ENCODE results near the gene ANKRD2.
"Not testable (repeated sequence)": the region's sequence is repeated elsewhere in the genome, so short reads cannot be mapped to it uniquely, and the experiment has no call there.

ANKRD2 gene, protein sequence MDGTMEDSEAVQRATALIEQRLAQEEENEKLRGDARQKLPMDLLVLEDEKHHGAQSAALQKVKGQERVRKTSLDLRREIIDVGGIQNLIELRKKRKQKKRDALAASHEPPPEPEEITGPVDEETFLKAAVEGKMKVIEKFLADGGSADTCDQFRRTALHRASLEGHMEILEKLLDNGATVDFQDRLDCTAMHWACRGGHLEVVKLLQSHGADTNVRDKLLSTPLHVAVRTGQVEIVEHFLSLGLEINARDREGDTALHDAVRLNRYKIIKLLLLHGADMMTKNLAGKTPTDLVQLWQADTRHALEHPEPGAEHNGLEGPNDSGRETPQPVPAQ

DNA sequence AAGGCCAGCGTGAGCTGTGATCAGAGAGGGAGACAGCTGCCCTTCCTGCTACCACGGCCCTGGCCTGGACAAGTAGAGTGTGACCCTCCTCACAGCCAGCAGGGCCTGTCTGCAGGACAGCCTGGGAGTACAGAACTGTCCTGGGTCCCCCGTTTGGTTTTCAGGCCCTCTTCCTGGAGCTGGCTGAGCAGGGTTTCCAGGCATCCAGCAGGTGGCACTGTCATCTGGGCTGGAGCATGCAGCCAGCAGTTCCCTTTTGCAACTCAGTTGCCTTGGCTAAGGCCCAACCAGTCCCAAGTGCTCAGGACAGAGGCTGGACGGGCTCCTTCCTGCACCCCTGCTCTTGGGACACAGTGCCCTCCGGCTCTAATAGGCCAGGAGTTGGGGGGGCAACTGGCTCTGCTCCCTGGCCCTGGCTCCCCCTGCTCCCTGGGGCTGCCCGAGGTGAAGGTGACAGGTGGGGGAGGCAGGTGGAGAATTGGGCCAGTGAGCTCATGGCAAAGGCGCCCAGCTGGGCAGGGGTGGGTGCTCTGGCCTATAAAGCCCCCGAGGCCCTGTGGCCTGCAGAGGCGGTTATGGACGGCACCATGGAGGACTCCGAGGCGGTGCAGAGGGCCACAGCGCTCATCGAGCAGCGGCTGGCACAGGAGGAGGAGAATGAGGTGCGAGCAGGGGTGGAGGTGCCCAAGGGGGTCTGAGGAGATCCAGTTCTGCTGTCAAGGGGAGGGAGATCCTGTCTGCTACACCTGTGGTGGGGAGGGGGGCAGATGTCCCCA is at the start of gene ANKRD2:
ANKRD2 (plus strand) TSS at position 566 of the 776 bp plus-strand sequence; CDS start at position 576, 10 bp downstream.
- peak; percentile 86 for DNase-seq

- DNase-seq = no peak
These were observed 49.6 kb upstream of the ANKRD2 start for GRCh38 chr10:97522937-97523336.

GRCh38 chr10:97525086-97525485 is 47.5 kb upstream of the ANKRD2 start:
- no peak for DNase-seq

- DNase-seq = no peak
These were observed 46.9 kb upstream of the ANKRD2 start for GRCh38 chr10:97525683-97526110.

DNA sequence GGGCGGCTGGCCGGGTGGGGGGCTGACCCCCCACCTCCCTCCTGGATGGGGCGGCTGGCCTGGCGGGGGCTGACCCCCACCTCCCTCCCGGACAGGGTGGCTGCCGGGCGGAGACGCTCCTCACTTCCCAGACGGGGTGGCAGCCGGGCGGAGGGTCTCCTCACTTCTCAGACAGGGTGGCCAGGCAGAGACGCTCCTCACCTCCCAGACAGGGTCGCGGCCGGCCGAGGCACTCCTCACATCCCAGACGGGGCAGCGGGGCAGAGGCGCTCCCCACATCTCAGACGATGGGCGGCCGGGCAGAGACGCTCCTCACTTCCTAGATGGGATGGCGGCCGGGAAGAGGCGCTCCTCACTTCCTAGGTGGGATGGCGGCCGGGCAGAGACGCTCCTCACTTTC is 43.7 kb upstream of the ANKRD2 start:
- not testable (repeated sequence) for DNase-seq

DNA sequence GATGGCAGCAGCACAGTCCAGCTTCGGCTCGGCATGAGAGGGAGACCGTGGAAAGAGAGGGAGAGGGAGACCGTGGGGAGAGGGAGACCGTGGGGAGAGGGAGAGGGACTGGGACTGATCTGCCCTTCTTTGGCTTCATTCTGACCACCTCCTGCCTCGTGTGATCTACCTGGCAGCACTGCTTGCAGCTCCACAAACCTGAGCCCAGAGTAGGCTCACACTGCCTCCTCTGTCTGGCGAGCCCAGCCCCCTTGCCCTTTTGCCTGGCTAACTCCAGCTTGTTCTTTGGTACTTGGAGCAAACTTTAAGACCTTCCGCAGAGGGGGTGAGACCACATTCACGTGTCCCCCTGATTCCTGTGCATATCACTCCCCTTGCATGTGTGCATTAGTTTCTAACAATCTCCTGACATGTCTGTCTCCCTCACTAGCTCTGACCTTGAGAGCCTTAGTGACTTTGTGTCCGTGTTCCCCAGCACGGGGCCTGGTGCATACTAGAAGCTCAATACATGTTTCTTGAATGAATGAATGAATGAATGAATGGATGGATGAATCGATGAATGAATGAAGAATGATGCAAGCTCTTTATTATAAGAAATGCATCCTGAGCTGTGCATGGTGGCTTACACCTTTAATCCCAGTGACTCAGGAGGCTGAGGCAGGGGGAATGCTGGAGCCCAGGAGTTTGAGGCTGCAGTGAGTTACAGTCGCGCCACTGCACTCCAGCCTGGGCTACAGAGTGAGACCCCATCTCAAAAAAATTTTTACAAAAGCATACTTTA is 42.7 kb upstream of the ANKRD2 start:
- DNase-seq = no peak

DNA sequence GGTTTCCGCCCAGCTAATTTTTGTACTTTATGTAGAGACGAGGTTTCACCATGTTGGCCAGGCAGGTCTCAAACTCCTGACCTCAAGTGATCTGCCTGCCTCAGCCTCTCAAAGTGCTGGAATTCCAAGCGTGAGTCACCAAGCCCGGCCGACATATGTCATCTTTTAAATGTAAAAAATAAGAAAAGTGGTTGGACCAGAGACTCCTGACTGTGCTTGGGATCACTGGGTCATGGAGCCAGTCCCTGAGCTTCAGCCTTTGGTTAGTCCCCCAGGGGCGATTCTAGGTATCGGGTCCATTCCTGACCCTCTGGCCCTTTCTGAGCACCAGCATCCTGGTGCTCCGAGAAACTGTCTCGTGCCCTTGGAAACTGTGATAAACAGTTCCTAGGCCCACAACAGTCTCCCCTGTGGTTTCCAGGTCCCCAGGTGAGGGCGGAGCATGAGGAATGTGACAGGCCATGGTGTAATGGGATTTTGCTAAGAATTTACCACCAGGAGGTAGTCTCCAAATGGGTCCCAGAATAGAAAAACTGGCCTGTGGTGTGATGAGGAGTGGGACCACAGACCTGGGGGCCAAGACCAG is 41.1 kb upstream of the ANKRD2 start:
- DNase-seq = no peak

DNA sequence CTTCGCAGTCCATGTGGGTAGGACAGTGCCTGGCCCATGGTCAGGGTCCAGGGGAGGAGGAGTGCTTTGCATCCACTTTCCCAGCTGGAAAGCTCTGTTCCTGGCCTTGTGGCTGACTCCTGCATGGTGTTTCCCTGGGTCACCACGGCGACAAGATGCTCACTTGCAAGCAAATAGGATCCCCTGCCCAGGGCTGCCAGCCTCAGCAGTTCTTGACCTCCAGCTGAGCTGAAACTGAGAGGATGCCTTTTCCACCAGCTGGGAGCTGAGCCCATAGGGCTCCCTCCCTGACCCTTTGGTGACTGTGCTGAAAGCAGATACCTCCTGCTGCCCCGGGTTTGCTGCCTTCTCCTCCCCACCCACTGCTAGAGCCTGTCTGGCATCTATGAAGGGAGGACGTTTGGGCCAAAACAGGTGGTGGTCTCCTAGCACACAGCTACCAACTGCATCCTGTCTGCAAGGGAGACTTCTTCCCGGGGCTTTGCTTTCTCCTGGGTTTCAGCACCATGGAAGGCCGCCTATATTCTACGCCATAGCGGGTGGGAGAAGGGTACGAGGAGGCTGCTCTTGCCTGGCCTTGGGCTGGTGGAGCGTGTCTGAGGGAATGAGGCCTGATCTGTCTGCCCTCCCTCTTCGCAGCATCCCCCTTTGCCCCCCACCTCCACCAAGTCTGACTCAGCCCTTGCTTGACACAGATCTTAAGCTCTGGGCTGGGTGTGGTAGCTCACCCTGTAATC is 39.5 kb upstream of the ANKRD2 start:
- DNase-seq = no peak

DNA sequence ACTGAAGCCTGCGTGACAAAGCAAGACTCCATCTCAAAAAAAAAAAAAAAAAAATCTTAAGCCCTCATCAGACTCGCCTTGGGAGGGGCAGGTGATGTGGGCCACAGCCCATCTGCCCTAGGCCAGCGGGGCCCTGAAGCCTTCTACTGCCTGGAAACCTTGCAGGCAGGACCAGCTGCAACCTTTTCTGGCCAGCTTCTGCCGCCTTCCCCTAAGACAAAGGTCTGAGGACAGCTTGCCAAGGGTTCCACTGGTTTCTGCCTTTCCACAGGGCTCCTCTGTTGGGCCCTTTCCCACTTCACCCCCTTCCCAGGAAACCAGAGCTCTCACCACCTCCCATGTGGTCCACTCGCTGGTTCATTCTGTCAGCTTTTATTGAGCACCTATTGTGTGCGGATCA is 38.7 kb upstream of the ANKRD2 start:
- no peak for DNase-seq

DNA sequence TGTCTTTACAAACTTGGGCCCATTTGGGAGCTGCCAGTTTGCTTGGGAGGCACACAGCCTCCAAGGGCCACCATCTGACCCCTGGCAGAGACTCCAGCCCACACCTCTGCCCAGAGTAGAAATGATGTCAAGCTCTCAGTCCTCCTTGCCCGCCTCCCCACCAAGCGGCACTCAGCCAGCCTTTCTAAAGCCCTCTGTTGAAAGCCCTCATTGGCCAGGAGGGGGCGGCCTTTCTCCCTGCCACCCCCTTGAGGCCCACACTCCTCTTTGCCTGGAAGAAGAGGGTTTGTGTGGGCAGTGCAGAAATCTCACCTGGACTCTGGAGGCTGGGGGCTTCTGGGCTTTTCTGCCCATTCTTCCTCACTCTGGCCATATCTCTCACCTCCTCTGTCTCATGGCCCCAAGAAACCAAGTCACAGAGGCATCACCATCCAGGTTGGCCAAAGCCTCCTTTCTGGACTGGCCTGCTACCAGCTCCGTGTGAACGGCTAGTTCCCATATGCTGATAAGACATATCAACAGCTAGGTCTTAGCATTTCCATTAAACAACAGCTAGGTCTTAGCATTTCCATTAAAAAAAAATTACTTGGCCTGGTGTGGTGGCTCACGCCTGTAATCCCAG is 37.7 kb upstream of the ANKRD2 start:
- peak; percentile 50 for DNase-seq

GRCh38 chr10:97537186-97537869 is 35.3 kb upstream of the ANKRD2 start:
- no peak for DNase-seq

DNA sequence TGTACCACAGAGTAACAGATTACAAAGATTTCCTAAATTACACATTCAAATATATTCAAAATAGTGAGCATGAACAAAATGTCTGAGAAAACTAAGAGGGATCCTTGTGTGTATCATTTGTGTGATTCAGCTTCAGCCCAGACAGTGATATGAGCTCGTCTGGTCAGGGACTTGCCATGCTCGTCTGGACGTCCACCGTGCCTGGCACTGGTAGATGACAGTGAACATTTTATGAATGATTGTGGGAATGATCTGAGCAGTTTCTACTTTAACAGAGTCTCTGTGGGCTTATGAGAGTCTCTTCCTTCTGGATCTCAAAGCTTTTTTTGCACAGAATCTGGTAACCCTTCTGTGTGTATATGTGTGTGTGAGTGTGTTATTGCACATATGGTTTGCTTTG is 34.2 kb upstream of the ANKRD2 start:
- DNase-seq = no peak

- DNase-seq = no peak
These were observed 33.7 kb upstream of the ANKRD2 start for GRCh38 chr10:97538839-97539238.

DNA sequence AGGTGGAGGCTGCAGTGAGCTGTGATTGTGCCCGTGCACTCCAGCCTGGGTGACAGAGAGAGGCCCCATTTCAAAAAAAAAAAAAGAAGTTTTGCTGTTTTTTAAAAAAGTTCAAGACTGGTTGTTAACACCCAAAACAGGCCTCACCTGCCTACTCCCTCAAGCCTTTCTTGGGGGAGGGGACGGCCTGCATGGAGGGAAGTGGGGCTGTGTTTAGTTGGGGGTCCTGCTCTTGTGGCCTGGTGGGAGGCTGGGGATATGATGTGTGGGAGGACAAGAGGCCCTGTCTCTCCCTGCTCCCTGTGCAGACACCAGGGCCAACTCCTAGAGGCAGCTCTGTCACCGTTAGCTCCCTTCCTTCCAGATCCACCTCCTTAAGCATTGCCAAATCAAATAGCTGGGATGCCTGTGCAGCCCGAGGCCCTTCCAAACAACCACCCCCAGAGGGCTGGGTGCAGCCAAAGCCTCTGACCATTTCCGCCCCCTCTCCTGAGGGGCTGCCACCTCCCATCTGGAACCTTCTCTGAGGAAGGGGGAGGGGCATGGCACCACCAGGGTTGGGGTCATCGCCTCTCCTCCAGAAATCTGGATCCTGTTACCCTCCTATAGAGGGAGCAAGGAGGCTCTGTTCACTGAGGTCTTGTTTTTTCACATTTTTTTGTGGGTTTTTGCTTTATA is 32.9 kb upstream of the ANKRD2 start:
- DNase-seq = no peak

GRCh38 chr10:97540669-97541500 is 31.7 kb upstream of the ANKRD2 start:
- no peak for DNase-seq

DNA sequence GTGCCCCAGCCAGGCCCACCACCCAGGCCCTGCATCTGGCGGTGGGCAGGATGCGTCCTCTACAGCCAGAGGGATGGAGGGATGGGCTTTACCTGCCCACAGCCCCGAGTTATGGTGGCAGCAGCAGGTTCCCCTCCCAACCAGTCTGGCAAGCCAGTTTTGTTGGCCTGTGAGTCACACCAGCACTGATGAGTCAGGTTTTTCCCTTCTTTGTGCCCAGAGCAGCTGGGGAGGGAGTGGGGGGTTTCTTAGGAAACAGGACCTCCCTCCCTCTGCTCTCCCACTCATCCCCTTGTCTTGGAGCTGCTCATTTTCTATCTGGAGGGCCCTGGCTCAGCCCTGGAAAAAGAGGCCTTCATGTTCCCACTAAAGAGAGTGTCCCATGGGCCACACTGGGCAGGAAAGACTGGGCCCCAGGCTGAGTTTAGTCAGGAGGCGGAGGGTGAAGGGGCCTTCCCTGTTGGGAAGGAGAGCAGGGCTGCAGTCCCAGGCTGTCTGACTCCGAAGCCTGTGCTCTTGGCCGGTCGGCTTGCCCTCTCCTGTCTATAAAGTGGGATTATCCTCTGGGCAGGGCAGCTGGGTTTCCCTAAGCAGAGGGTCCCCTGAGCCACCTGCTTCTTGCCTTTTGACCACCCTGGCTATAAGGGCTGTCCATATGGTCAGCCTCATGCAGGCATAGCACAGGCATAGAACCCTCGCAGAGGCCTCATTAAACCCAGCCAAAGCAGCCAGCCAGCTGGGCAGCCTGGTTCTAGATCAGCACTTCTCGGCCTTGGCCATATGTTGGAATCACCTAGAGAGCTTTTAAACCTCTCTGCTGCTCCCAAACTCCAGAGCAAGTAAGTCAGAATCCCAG is 30.2 kb upstream of the ANKRD2 start:
- DNase-seq = no peak

DNA sequence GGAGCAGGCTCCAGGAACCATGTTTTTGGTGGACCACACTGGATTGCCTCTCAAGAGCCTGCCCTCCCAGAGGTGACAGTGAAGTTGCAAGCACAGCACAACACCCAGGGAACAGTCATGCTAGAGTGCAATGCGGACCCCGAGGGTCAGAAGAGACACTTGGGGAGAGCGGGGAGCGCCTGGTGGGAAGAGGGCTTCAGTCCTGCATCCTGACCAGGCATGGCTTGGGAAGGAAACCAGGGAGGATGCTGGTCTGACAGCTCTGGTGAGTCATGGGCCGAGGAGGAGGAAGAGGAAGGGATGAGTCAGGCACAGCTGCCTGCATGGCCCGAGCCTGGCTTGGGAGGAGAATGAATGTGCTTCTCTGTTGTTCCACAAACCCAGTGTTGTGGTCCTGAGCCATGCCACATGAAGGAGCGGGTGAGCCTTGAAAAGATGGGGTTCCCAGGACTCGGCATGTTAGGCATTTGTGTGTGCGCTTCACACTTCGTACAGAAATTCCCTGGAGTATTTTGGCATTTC is 29.5 kb upstream of the ANKRD2 start:
- peak; percentile 32 for DNase-seq

Measured in hematopoietic multipotent progenitor cell treated with erythropoietin and hydrocortisone succinate and interleukin-3 and kit ligand, for 8 days (in vitro differentiated cells).